HTERT RPE-1 (cell line): ENCODE data around the gene AQP5.

ENCODE experiments used
- in situ Hi-C: fragments of 300-500 bp; cut with MboI; formaldehyde crosslinking; loops from 4 replicates; pipeline ENCODE4 v1.14.3; 2020; ENCODE audit warnings: low sequenced_read_pairs

The AQP5 gene

GRCh38 chr12:49932023-49932422 is 29.6 kb upstream of the AQP5 start:
- in situ Hi-C loops: no loop called here

GRCh38 chr12:49932533-49933130 is 29.0 kb upstream of the AQP5 start:
- in situ Hi-C loops: no loop called here

- in situ Hi-C loops: no loop called here
Measured at GRCh38 chr12:49933796-49934195, 27.9 kb upstream of the AQP5 start.

- in situ Hi-C loops: no loop called here
Measured at GRCh38 chr12:49934505-49934904, 27.2 kb upstream of the AQP5 start.

- in situ Hi-C loops: no loop called here
Measured at GRCh38 chr12:49936925-49937324, 24.7 kb upstream of the AQP5 start.

GRCh38 chr12:49937639-49938300 is 23.9 kb upstream of the AQP5 start:
- in situ Hi-C loops: no loop called here

GRCh38 chr12:49939307-49939706 is 22.4 kb upstream of the AQP5 start:
- in situ Hi-C loops: no loop called here

- in situ Hi-C loops: no loop called here
Measured at GRCh38 chr12:49939707-49940106, 22.0 kb upstream of the AQP5 start.

- in situ Hi-C loops: no loop called here
Measured at GRCh38 chr12:49941556-49942511, 19.8 kb upstream of the AQP5 start.

- in situ Hi-C loops: no loop called here
Measured at GRCh38 chr12:49942512-49942893, 19.2 kb upstream of the AQP5 start.

GRCh38 chr12:49942921-49943624 is 18.6 kb upstream of the AQP5 start:
- in situ Hi-C loops: no loop called here

GRCh38 chr12:49943625-49943960 is 18.1 kb upstream of the AQP5 start:
- in situ Hi-C loops: no loop called here

GRCh38 chr12:49944046-49944445 is 17.6 kb upstream of the AQP5 start:
- in situ Hi-C loops: no loop called here

- in situ Hi-C loops: no loop called here
Measured at GRCh38 chr12:49944718-49945117, 17.0 kb upstream of the AQP5 start.

- in situ Hi-C loops: no loop called here
Measured at GRCh38 chr12:49945394-49946080, 16.1 kb upstream of the AQP5 start.

- in situ Hi-C loops: no loop called here
Measured at GRCh38 chr12:49946086-49946485, 15.6 kb upstream of the AQP5 start.

- in situ Hi-C loops: no loop called here
Measured at GRCh38 chr12:49946497-49946896, 15.2 kb upstream of the AQP5 start.

GRCh38 chr12:49947593-49948226 is 14.0 kb upstream of the AQP5 start:
- in situ Hi-C loops: no loop called here

GRCh38 chr12:49948866-49949845 is 12.5 kb upstream of the AQP5 start:
- in situ Hi-C loops: no loop called here
